GM12874 (cell line): Measurements from ENCODE around the gene RGR.

ENCODE experiments used
- TF ChIP-seq, protein P1 (sequence below): IDR thresholded peaks from 2 replicates; pipeline ENCODE4 v1.5.1; 2011; ENCODE audit warnings: low read depth, mild to moderate bottlenecking, control low read depth, low read length, moderate library complexity; ENCODE audit not compliant: insufficient read depth

The RGR gene

DNA sequence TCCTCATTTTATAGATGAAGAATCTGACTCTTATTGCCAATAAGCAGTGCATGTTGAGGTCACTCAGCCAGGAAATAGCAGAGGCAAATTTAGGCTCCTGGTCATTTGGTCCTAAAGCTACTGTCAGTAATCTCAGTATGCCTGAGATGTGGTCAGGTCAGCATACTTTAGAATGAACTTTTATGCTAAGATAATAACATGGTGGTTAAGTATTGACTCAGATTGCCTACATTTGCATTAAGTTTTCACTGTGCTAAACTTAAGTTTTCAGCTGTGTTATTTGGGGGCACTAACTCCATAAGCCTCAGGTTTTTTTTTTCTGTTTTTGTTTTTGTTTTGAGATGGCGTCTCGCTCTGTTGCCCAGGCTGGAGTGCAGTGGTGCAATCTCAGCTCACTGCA, 47.6 kb downstream of the RGR start:
- TF ChIP-seq, protein P1, sequence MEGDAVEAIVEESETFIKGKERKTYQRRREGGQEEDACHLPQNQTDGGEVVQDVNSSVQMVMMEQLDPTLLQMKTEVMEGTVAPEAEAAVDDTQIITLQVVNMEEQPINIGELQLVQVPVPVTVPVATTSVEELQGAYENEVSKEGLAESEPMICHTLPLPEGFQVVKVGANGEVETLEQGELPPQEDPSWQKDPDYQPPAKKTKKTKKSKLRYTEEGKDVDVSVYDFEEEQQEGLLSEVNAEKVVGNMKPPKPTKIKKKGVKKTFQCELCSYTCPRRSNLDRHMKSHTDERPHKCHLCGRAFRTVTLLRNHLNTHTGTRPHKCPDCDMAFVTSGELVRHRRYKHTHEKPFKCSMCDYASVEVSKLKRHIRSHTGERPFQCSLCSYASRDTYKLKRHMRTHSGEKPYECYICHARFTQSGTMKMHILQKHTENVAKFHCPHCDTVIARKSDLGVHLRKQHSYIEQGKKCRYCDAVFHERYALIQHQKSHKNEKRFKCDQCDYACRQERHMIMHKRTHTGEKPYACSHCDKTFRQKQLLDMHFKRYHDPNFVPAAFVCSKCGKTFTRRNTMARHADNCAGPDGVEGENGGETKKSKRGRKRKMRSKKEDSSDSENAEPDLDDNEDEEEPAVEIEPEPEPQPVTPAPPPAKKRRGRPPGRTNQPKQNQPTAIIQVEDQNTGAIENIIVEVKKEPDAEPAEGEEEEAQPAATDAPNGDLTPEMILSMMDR = no peak

DNA sequence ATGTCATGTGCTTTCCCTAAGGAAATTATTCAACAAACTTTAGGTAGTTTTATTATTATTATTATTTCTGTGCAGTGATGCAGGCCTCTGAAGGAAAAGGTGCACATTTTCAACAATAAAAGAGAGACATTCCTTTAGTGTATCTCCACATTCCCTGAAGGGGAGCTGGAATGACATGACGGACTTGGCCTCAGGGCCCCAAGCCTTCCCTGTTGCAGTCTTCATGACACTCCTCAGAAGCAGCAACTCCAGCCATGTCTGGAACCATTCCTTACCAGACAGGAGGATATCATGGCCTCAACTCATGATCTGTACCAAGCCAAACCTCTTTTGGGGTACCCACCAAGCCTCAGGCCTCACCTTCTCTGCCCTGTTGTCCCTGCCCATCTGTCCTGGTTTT, 48.3 kb downstream of the RGR start:
- TF ChIP-seq, protein P1 = no peak

DNA sequence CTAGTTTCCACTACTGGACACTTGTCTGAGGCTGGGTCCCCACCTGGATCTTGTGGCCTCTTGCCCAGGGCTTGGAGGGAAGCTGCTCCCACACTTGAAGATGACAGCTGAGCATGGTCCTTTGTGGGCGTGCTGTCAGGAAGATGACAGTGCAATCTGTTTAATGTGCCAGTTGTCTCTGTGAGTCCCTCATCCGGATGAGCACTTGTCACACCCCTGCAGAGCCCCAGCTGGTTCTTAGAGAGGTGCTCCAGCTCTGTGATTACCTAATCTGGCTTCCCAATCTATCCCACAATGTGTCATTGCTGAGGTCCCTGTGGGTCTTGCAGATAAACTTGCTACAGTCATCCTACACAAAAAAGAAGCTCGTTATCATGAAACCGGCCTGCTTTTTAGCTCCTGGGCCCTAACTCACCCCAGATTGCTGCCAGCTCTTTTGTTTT, 48.7 kb downstream of the RGR start:
- TF ChIP-seq, protein P1 = no peak

DNA sequence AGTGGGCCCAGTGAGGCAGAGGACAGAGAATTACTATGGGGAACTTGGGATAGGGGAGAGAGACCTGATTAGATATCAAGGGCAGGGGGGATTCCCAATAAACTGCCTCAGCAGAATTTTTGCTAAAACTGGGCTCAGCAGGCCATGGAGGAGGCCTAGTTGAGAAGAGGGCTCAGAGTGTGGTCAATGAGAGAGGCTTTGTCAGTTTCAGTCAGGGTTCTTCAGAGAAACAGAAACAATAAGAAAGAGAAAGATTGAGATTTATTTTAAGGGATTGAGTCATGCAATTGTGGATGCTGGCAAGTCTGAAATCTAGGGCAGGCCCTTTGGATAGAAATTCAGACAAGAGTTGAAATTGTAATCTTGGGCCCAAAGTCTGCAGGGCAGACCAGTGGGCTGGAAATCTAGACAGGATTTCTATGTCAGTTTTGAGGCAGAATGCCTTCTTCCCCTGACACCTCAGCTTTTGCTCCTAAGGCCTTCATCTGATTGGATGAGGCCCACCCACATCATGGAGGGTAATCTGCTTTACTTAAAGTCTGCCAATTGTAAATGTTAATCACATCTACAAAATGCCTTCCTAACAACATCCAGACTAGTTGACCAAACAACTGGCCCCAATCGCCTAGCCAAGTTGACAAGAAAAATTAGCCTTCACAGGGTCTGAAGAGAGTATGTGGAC, 50.1 kb downstream of the RGR start:
- TF ChIP-seq, protein P1 = no peak

DNA sequence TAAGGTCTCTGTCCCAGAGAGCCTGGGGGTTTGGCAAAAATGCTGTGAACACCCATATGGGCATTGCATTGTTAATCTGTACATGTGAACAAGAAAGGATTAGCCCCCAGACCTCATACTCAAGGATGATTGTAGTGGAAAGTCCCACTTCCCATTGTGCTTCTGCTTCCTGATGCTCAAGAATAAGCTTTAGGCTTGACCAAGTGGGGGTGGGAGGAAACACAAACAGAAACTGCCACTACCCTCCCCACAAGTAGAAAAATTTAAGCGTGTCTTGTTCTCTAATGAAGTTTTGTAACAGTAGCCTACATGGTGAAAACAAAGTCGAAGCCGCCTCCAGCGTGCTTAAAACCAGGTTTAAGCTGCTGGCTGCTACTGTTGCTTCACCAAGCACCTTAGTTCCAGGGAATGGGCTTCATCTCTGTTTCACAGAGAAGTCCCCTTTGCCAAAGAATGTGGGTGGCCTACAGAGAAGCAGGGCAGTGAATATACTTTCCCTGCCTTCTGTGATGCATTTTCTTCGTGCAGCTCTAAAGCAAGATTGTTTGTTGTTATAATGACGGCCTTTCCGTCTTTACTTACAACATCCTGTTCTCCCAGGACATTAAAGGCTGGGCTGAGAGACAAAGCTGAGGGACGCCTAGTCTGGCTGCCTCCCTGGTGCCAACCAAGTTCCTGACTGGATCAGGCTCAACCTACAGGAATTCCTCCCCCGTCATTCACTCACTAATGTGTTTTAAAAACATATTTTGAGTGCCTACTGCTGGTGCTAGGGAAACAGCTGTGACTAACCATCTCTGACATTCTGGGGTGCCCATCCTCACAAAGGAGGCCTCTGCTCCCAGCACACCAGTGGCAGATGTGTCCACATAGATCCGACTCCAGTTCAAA, 51.5 kb downstream of the RGR start:
- TF ChIP-seq, protein P1 = no peak

DNA sequence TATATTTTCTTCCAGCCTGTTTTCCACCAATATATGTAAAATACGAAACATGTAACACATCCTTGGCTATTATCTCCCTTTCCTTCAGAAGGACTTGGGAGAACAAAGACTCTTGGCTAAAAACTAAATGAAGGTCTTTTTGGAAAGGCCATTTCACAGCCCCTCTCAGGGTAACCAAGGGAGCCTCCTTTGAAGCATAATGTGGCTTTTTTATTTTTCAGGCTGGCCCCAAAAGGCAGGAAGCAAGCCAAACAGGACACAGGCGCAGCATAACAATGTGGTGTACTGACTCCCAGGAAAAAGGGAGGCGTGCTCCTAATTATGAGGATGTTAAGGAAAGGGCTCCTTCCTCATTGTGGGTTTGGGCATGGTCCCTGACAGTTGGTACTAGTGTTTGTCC, 53.2 kb downstream of the RGR start:
- TF ChIP-seq, protein P1 = no peak

DNA sequence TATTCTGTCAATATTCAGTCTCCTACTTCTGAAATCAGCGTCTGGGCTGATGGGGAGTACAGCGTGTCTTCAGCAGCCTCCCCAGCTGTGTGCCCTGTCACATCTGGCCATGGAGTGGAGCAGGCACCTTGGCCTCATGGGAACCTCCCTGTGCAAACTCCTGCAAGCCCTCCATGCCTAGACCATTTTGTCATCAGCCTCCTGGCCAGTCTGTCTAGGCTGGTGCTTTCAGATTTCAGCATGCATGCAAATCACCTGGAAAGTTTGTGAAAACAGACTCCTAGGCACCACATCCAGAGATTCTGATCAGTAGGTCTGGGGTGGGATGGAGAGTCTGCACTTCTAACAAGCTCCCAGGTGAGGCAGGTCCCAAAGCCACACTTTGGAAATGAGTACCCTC, 57.4 kb downstream of the RGR start:
- TF ChIP-seq, protein P1 = no peak
